ENCODE measurements around the gene OSBPL2.

- TF ChIP-seq CTCF (IDR thresholded peaks at IDR 0.05) (no peak), POLR2A (IDR thresholded peaks at IDR 0.05) (no peak)
Measured at GRCh38 chr20:62235777-62236157, 2.6 kb upstream of the OSBPL2 start.

All from testis (tissue), 2 donors.